Body of pancreas (tissue), 4 donors: Measurements from ENCODE around the gene COL12A1. TPM values are rescaled to one million over a fixed set of nuclear protein-coding genes. Genes with fewer than 3 reads are reported as not detected.

ENCODE experiments used
- ATAC-seq: fragments of 150-250 bp; one replicate; pipeline ENCODE4 v1.9.1; 2016
- DNase-seq, 4 donors: peaks; one replicate each; pipeline ENCODE4 v3.0.0-alpha.2; 2019
- H3K27ac ChIP-seq, 4 donors: fragments of 200-600 bp; sonication (generic); 1 replicate in 3 of 4; 2 replicates in 1 of 4; pipeline versions ENCODE4 v1.5.1 to v1.6.1; 2016 to 2019; ENCODE audit warnings: mild to moderate bottlenecking in 1 of 4, mixed read lengths in 1 of 4, moderate library complexity in 1 of 4
- H3K27me3 ChIP-seq, 2 donors: fragments of 200-600 bp; sonication (generic); one replicate each; pipeline ENCODE4 v1.6.0; 2016; ENCODE audit warnings: mild to moderate bottlenecking in 1 of 2
- H3K36me3 ChIP-seq, 2 donors: fragments of 200-600 bp; sonication (generic); replicated peaks in 1 of 2; 2 replicates each; pipeline ENCODE4 v1.5.1; 2016; ENCODE audit warnings: low read depth in 2 of 2; ENCODE audit not compliant: insufficient read depth in 1 of 2
- H3K4me1 ChIP-seq: fragments of 200-600 bp; sonication (generic); one replicate; pipeline ENCODE4 v1.6.0; 2016
- H3K4me3 ChIP-seq, 2 donors: fragments of 200-600 bp; sonication (generic); 1 replicate in 1 of 2; 2 replicates in 1 of 2; pipeline ENCODE4 v1.5.1; 2016 to 2019
- H3K9me3 ChIP-seq, 3 donors: fragments of 200-600 bp; sonication (generic); 1 replicate in 2 of 3; 2 replicates in 1 of 3; pipeline ENCODE4 v1.5.1; 2016
- CTCF ChIP-seq, 7 experiments: fragments of 450-650 bp in 4 of 7; fragments of 200-600 bp in 3 of 7; sonication (generic) in 3 of 7; IDR thresholded peaks; one replicate each; pipeline ENCODE4 v1.5.1; 2016 to 2019; ENCODE audit warnings: antibody characterized with exemption in 7 of 7
- POLR2A ChIP-seq, 3 donors: fragments of 450-650 bp; IDR thresholded peaks; one replicate each; pipeline ENCODE4 v1.6.1; 2016; ENCODE audit warnings: antibody characterized with exemption in 3 of 3, mild to moderate bottlenecking in 2 of 3
- WGBS, 2 donors: methylation state at CpG; one replicate each; pipeline ENCODE4 v1.1.5; 2017; 5-methylcytosine and 5-hydroxymethylcytosine counted together
- intact Hi-C: fragments of 100-400 bp; cut with DNase I; formaldehyde crosslinking; loops from one replicate; pipeline ENCODE4 v1.15.1; 2023
- total RNA-seq, 2 donors: library from RNA; depleted of rRNA; stranded (reverse); fragments of >200 nt; gene quantifications; one replicate each; pipeline ENCODE4 v1.1.0, GENCODE V29; 2016

Gene COL12A1
- total RNA-seq, 2 donors from 2014 or later, result 34.0 to 35.3 TPM

- Histone ChIP-seq H3K4me3 (no peak overlapping the region), H3K36me3 (no peaks in the 10 kb centered on the region), H3K4me1 (peaks cover 22% of the 10 kb centered on the region), H3K9me3 (no peaks in the 10 kb centered on the region), H3K27ac (no peak overlapping the region), H3K27me3 (peaks cover 0 to 22% of the 10 kb centered on the region in 2 donors)
- DNase-seq (peak; percentile 58 to 73 (median 66)), ATAC-seq (no peak)
- WGBS, 2 donors, result 19 to 23% methylated on average over 10 of the region's 10 CpGs
- intact Hi-C loops, result loop anchor here (5.0 kb wide), 1 partner anchor 1469 kb away; no protein-coding TSS in a partner anchor
- TF ChIP-seq POLR2A (IDR thresholded peaks at IDR 0.05), result no peak
- TF ChIP-seq CTCF (IDR thresholded peaks at IDR 0.05), result peak; percentile 42 to 83 (median 72)
Measured at GRCh38 chr6:75210885-75211739, 5.3 kb upstream of the COL12A1 start.

- DNase-seq (no peak), ATAC-seq (no peak)
- Histone ChIP-seq H3K4me3 (no peak overlapping the region), H3K36me3 (no peaks in the 10 kb centered on the region), H3K27me3 (peaks cover 0 to 37% of the 10 kb centered on the region in 2 donors), H3K4me1 (peaks cover 40% of the 10 kb centered on the region), H3K27ac (no peak overlapping the region), H3K9me3 (no peaks in the 10 kb centered on the region)
- WGBS, 2 donors, result 19 to 23% methylated on average over 7 of the region's 7 CpGs
- intact Hi-C loops, result loop anchor here (10.0 kb wide), 2 partner anchors 794 to 1114 kb away; no protein-coding TSS in a partner anchor
- TF ChIP-seq CTCF (IDR thresholded peaks at IDR 0.05) (no peak), POLR2A (IDR thresholded peaks at IDR 0.05) (no peak)
Measured at GRCh38 chr6:75209184-75209723, 3.4 kb upstream of the COL12A1 start.

GRCh38 chr6:75208298-75209183, 2.7 kb upstream of the COL12A1 start:
- peak; percentile 73 for ATAC-seq
- TF ChIP-seq POLR2A (IDR thresholded peaks at IDR 0.05) (no peak), CTCF (IDR thresholded peaks at IDR 0.05) (peak; percentile 58 to 91 (median 86))
- Histone ChIP-seq H3K4me1 (peaks cover 40% of the 10 kb centered on the region), H3K4me3 (no peak overlapping the region), H3K27ac (no peak overlapping the region), H3K36me3 (no peaks in the 10 kb centered on the region), H3K27me3 (peaks cover 0 to 37% of the 10 kb centered on the region in 2 donors), H3K9me3 (no peaks in the 10 kb centered on the region)
- peak; percentile 81 to 87 (median 86) for DNase-seq
- intact Hi-C loops, result loop anchor here (10.0 kb wide), 2 partner anchors 794 to 1114 kb away; no protein-coding TSS in a partner anchor
- 5 to 9% methylated on average over 33 of the region's 33 CpGs for WGBS, 2 donors

GRCh38 chr6:75206576-75207342, 906 bp upstream of the COL12A1 start:
- H3K27me3 ChIP-seq, result peaks cover 0 to 37% of the 10 kb centered on the region in 2 donors
- H3K4me3 ChIP-seq, result no peak overlapping the region
- intact Hi-C loops, result loop anchor here (10.0 kb wide), 2 partner anchors 792 to 1112 kb away; no protein-coding TSS in a partner anchor
- DNase-seq, result no peak
- TF ChIP-seq POLR2A (IDR thresholded peaks at IDR 0.05) (no peak), CTCF (IDR thresholded peaks at IDR 0.05) (no peak)
- H3K27ac ChIP-seq, result no peak overlapping the region
- no peak for ATAC-seq
- 13 to 21% methylated on average over 35 of the region's 35 CpGs for WGBS, 2 donors
- no peaks in the 10 kb centered on the region for H3K9me3 ChIP-seq
- no peaks in the 10 kb centered on the region for H3K36me3 ChIP-seq
- H3K4me1 ChIP-seq, result peaks cover 46% of the 10 kb centered on the region
